ENCODE data around the gene RASSF8.

DNA sequence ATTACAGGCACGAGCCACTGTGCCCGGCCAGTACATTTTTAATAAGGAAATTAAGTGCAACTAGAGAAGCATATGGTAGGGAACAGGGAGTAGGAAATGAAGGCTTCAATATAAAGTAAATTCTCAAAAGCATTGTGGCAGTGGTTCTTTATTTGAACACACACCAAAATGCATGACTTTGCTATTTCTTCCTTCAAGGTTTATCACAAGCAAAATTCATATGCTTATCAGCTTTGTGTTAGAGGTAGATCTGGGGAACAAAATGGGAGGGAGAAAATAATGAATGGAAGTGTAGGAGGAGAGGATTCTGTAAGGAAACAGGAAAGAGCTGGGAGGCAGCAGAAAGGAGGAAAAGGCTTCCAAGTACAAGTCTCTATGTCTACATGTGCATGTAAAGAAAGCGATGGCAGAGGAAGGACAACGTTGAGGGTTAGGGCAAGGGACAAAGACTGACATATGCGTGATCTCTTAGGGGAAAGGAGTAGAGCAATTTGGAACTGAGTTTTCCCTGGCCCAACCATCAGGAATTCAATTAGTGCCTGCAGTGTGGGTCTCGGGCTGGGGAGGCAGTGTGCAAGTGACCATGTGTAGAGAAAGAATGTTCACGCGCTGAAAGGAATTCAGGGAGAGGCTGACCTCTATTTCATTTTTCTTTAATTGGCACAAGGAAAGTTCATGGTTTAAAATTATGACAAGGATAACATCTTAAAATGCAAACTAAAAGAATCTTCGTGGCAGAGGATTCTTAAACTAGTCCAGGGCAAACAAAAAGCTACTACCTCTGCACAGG is 22.9 kb upstream of the RASSF8 start:
- TF ChIP-seq, protein P1, sequence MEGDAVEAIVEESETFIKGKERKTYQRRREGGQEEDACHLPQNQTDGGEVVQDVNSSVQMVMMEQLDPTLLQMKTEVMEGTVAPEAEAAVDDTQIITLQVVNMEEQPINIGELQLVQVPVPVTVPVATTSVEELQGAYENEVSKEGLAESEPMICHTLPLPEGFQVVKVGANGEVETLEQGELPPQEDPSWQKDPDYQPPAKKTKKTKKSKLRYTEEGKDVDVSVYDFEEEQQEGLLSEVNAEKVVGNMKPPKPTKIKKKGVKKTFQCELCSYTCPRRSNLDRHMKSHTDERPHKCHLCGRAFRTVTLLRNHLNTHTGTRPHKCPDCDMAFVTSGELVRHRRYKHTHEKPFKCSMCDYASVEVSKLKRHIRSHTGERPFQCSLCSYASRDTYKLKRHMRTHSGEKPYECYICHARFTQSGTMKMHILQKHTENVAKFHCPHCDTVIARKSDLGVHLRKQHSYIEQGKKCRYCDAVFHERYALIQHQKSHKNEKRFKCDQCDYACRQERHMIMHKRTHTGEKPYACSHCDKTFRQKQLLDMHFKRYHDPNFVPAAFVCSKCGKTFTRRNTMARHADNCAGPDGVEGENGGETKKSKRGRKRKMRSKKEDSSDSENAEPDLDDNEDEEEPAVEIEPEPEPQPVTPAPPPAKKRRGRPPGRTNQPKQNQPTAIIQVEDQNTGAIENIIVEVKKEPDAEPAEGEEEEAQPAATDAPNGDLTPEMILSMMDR (IDR thresholded peaks at IDR 0.05), result no peak
- no peak for TF ChIP-seq POLR2A (IDR thresholded peaks at IDR 0.05)
